Measurements from ENCODE around the gene PICK1.

GRCh38 chr22:38097557-38098409 lies 40.6 kb downstream of the PICK1 start:
- TF ChIP-seq CTCF (IDR thresholded peaks at IDR 0.05) (no peak), POLR2A (IDR thresholded peaks at IDR 0.05) (no peak), POLR2AphosphoS5 (IDR thresholded peaks at IDR 0.05) (no peak)
